Lower lobe of right lung (tissue), 2 donors: ENCODE results near the gene KDM4B. TPM values are rescaled to one million over a fixed set of nuclear protein-coding genes. Genes with fewer than 3 reads are reported as not detected.

Experiments
- ATAC-seq, 2 donors: fragments of 200-7000 bp; cut with Tn5 transposase; one replicate each; pipeline ENCODE4 v1.9.1; 2020 to 2022; ENCODE audit warnings: mild to moderate bottlenecking in 2 of 2, moderate library complexity in 2 of 2
- DNase-seq: peaks from one replicate; pipeline ENCODE4 v3.0.0-alpha.2; 2020
- H3K27ac ChIP-seq: fragments of 200-600 bp; one replicate; pipeline ENCODE4 v1.8.0; 2022
- H3K27me3 ChIP-seq: fragments of 200-600 bp; one replicate; pipeline ENCODE4 v1.8.0; 2022; ENCODE audit warnings: low read depth
- H3K36me3 ChIP-seq: fragments of 200-600 bp; one replicate; pipeline ENCODE4 v1.8.0; 2022; ENCODE audit warnings: mild to moderate bottlenecking
- H3K4me1 ChIP-seq: fragments of 200-600 bp; one replicate; pipeline ENCODE4 v1.8.0; 2022
- H3K4me3 ChIP-seq: fragments of 200-600 bp; one replicate; pipeline ENCODE4 v1.8.0; 2022; ENCODE audit warnings: mild to moderate bottlenecking
- H3K9me3 ChIP-seq: fragments of 200-600 bp; one replicate; pipeline ENCODE4 v1.8.0; 2022
- intact Hi-C: fragments of 100-400 bp; cut with DNase I; formaldehyde crosslinking; loops from one replicate; pipeline ENCODE4 v1.11.0; 2022
- total RNA-seq: library from RNA; stranded (reverse); fragmentation: NEBNext Ultra II Directional; extraction: Animal tissue kit (Norgen Biotek cat#: 25700); gene quantifications from one replicate; pipeline ENCODE4 v1.2.1, GENCODE V29; 2021
- TF ChIP-seq, protein P1 (sequence below): fragments of 200-600 bp; IDR thresholded peaks from one replicate; pipeline ENCODE4 v1.8.0; 2022; ENCODE audit warnings: antibody characterized with exemption, mild to moderate bottlenecking
- donor health status: DM: no; HTN: yes; CAD: no; lungs with severe emphysema.

The KDM4B gene
- total RNA-seq, 1 donor from 2014 or later: 40.3 TPM

DNA sequence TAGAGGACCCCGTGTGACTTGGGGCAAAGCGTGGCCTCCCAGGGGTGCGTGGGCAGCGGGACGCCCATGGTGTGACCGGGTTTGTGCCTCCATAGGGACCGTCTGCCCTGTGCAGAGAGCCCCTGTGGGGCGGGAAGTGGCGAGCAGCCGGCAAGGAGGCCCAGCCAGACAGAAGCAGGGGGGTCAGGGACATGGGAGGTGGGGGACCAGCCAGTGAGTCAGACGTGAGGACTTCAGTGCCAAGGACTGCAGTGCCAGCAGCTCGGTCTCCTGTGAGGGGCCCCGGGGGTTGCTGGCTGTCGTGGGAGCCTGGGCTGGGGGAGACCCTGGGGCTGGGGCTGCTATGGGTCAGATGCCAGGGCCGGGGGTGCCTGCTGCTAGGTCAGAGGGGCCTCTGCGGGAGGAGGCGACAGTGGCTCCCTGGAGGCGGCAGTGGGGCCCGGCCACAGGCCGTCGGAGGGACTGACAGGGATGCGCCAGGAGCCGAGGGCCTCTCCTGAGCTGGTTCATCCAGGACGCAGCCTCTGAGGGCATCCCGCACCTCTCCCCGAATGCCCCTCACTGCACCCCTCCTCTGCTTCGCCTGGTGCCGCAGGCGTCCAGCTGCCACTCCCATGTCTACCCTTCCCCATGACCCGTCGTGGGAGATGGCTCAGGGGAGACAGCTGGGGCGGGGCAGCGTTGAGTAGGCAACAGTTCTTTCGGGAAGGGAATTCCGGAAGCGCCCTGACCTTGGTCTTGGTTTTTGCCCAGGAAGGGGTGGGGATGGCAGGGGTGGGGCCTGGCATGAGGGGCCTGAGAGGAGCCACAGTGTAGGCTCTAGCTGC, 80.0 kb downstream of the KDM4B start:
- Histone ChIP-seq H3K4me3 (no peak overlapping the region), H3K27ac (no peak overlapping the region)
- peak; percentile 1 to 5 for ATAC-seq

DNA sequence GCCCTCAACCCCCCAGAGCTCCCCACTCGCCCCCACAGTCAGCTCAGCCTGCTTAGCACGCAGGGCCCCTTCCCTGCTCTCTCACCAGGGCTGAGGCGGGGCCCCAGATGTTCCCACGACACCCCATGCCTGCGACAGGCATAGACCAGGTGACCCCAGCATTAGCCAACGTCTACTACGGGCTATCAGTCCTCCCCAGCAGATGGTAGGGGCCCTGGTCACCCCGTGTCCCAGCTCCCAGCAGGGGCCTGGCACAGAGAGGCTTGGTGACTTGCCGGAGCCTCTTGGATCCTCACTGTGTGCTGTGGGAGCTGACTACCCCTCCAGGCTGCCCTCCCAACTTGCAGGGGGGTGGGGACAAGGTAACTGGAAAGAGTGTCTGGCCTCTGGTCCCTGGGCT, 80.6 kb downstream of the KDM4B start:
- Histone ChIP-seq H3K27me3 (no peaks in the 10 kb centered on the region), H3K36me3 (peaks cover 54% of the 10 kb centered on the region), H3K27ac (no peak overlapping the region), H3K4me1 (peaks cover 35% of the 10 kb centered on the region), H3K9me3 (no peaks in the 10 kb centered on the region), H3K4me3 (no peak overlapping the region)
- TF ChIP-seq, protein P1, sequence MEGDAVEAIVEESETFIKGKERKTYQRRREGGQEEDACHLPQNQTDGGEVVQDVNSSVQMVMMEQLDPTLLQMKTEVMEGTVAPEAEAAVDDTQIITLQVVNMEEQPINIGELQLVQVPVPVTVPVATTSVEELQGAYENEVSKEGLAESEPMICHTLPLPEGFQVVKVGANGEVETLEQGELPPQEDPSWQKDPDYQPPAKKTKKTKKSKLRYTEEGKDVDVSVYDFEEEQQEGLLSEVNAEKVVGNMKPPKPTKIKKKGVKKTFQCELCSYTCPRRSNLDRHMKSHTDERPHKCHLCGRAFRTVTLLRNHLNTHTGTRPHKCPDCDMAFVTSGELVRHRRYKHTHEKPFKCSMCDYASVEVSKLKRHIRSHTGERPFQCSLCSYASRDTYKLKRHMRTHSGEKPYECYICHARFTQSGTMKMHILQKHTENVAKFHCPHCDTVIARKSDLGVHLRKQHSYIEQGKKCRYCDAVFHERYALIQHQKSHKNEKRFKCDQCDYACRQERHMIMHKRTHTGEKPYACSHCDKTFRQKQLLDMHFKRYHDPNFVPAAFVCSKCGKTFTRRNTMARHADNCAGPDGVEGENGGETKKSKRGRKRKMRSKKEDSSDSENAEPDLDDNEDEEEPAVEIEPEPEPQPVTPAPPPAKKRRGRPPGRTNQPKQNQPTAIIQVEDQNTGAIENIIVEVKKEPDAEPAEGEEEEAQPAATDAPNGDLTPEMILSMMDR: no peak
- ATAC-seq (no peak), DNase-seq (no peak)
- intact Hi-C loops: no loop called here

More for the DNA sequence above, 80.0 kb downstream of the KDM4B start:
- TF ChIP-seq, protein P1: no peak
- intact Hi-C loops: no loop called here
- no peak for DNase-seq
- H3K4me1 ChIP-seq: peaks cover 35% of the 10 kb centered on the region
- H3K9me3 ChIP-seq: no peaks in the 10 kb centered on the region
- H3K36me3 ChIP-seq: peaks cover 50% of the 10 kb centered on the region
- H3K27me3 ChIP-seq: no peaks in the 10 kb centered on the region

DNA sequence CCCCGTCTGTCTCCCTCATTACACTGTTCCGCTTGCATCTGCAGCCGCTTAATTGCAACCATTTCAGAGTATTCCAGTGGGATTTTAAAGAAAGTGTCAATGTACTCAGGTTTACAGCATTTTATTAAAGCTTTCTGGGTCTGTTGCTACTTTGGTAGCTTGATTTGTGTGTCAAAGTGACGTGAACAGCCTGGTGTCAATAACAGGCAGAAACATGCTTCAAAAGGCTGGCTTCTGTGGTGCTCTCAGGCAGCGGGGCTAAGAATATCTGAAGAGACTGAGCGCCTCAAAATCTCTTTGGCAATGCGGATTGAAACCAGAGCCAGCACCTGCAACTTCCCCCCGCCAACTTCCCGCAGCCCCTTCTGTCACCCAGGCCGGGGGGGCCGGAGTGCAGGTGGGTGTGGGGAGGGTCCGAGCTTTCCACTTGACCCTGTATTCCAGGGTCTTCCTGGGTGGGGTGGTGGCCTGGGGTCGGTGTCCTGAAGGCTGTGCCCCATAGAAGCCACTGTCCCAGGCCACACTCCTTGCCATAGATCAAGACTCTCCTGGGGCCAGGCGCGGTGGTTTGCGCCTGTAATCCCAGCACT, 81.2 kb downstream of the KDM4B start:
- Histone ChIP-seq H3K27me3 (no peaks in the 10 kb centered on the region), H3K27ac (no peak overlapping the region), H3K4me3 (no peak overlapping the region), H3K4me1 (peaks cover 35% of the 10 kb centered on the region), H3K36me3 (peaks cover 60% of the 10 kb centered on the region), H3K9me3 (no peaks in the 10 kb centered on the region)
- no peak for DNase-seq
- TF ChIP-seq, protein P1: no peak
- ATAC-seq: no peak
- intact Hi-C loops: no loop called here

DNA sequence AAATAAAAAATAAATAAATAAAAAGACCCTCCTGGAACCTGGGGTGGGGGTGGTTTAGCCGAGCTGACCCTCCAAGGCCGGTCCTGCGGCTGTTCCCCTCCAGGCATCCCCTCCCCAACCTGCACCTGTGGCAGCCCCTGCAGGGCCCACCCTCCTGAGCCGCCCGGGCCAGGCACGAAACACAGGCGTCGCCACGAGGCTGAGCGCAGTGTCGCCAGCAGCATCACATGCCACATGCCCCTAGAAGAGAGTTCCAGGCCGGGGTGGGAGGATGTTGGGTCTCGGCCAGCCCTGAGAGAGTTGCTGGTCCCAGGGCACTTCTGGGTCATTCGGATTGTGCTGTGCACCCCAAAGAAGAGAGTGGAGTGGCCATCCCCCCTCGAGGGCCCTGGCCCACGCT, 82.0 kb downstream of the KDM4B start:
- Histone ChIP-seq H3K27me3 (no peaks in the 10 kb centered on the region), H3K36me3 (peaks cover 64% of the 10 kb centered on the region), H3K9me3 (no peaks in the 10 kb centered on the region), H3K4me1 (peaks cover 34% of the 10 kb centered on the region), H3K27ac (no peak overlapping the region), H3K4me3 (no peak overlapping the region)
- DNase-seq (no peak), ATAC-seq (no peak)
- intact Hi-C loops: no loop called here
- TF ChIP-seq, protein P1: no peak

DNA sequence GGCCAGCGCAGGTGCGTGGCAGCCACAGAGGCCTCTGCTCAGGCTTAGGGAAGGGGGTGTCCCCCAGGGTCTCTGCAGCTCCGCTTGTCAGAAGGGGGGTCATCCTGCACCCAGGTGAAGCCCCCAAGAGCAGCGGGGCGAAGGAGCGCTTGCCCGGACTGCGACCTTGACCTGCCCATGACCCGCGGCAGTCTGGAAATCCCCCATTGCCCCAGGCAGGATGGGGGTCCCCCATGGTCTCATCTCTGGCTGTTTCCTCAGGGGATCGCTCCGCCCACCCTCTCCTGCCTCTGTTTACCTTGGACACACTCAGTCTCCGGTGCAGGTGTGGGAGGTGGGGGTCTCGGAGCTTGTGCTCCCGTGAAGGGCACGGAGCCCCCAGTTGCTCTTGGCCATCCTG, 82.7 kb downstream of the KDM4B start:
- TF ChIP-seq, protein P1: no peak
- Histone ChIP-seq H3K4me3 (no peak overlapping the region), H3K4me1 (peaks cover 27% of the 10 kb centered on the region), H3K36me3 (peaks cover 64% of the 10 kb centered on the region), H3K27me3 (no peaks in the 10 kb centered on the region), H3K9me3 (no peaks in the 10 kb centered on the region), H3K27ac (no peak overlapping the region)
- intact Hi-C loops: no loop called here
- ATAC-seq (no peak), DNase-seq (no peak)
